ENCODE data around the gene SLC27A3. TPM values are rescaled to one million over a fixed set of nuclear protein-coding genes. Genes with fewer than 3 reads are reported as not detected.

The SLC27A3 gene
- total and polyA plus RNA-seq, 10 of the 15 experiments (the other 5 are each of a cell fraction or from before 2014, with no cell fraction given), result 2.6 to 18.1 (median 8.3) TPM

GRCh38 chr1:153776845-153777370, 1.7 kb downstream of the SLC27A3 start (continued):
- TF ChIP-seq ZBTB11 (CRISPR knock-in tag; IDR thresholded peaks at IDR 0.05), result no peak
- TF ChIP-seq NFIC (IDR thresholded peaks at IDR 0.05; ENCODE audit: low read depth, low read length), result no peak
- TF ChIP-seq MLLT1 (IDR thresholded peaks at IDR 0.05), result no peak
- TF ChIP-seq WRNIP1 (IDR thresholded peaks at IDR 0.05; ENCODE audit: borderline replicate concordance, low read depth, low read length), result no peak

GRCh38 chr1:153777648-153778047, 2.4 kb downstream of the SLC27A3 start:
- Histone ChIP-seq H3K4me2 (ENCODE audit: control insufficient read depth, insufficient read depth) (no peak overlapping the region), H3K27ac (ENCODE audit: control insufficient read depth, insufficient read depth) (no peak overlapping the region), H4K20me1 (ENCODE audit: control insufficient read depth, insufficient read depth) (no peaks in the 10 kb centered on the region), H3K9me3 (replicated peaks; ENCODE audit: control insufficient read depth, insufficient read depth, low read length) (no peaks in the 10 kb centered on the region), H2AFZ (ENCODE audit: control insufficient read depth, low read depth, low read length) (no peak overlapping the region), H3K36me3 (ENCODE audit: control insufficient read depth in 2 of 2, insufficient read depth in 2 of 2, low read length in 1 of 2) (peaks cover 2 to 9% of the 10 kb centered on the region in 2 experiments; a peak in 3 of 4 replicates), H3K79me2 (ENCODE audit: control insufficient read depth, insufficient read depth, low read length) (no peaks in the 10 kb centered on the region), H3K4me3 (no peak overlapping the region), H3K4me1 (ENCODE audit: control insufficient read depth, insufficient read depth, low read length) (peaks cover 3% of the 10 kb centered on the region), H3K27me3 (replicated peaks in 1 of 2; ENCODE audit: control insufficient read depth in 2 of 2, insufficient read depth in 2 of 2, low read length in 1 of 2) (no peaks in the 10 kb centered on the region), H3K9ac (ENCODE audit: control insufficient read depth, insufficient read depth, low read length) (no peak overlapping the region)
- ChIA-PET CTCF (no interaction called here), POLR2A (no interaction called here), RAD21 (ENCODE audit: unreplicated experiment) (no interaction called here), SMC1A (ENCODE audit: uncharacterized antibody, unreplicated experiment) (no interaction called here)
- DNase-seq (ENCODE audit: low read depth, low spot score) (no peak), FAIRE-seq (no peak), ATAC-seq (no peak)
- BruUV-seq (replicated peaks), result no TSS peak
- intact Hi-C loops (cut with micrococcal nuclease; ENCODE audit: unreplicated experiment) (no loop called here), in situ Hi-C loops (cut with MboI) (no loop called here)
- WGBS (ENCODE audit: insufficient coverage, insufficient replicate concordance, low lambda C conversion rate, missing lambda C conversion rate), result 90% methylated on average over 7 of the region's 7 CpGs
- TF ChIP-seq TCF7 (IDR thresholded peaks at IDR 0.05; ENCODE audit: borderline replicate concordance) (no peak), ATF2 (IDR thresholded peaks at IDR 0.05; ENCODE audit: low read length) (no peak), CBFB (IDR thresholded peaks at IDR 0.05; ENCODE audit: low read depth) (no peak), CREM (IDR thresholded peaks at IDR 0.05; ENCODE audit: low read depth) (no peak), NBN (IDR thresholded peaks at IDR 0.05) (no peak), PAX5 (IDR thresholded peaks at IDR 0.05; ENCODE audit: borderline replicate concordance, low read depth, low read length) (no peak), CBX5 (IDR thresholded peaks at IDR 0.05; ENCODE audit: low read depth) (no peak), RAD21 (IDR thresholded peaks at IDR 0.05; ENCODE audit: insufficient read depth, low read depth, low read length) (no peak), PAX8 (IDR thresholded peaks at IDR 0.05) (no peak), MYB (IDR thresholded peaks at IDR 0.05; ENCODE audit: borderline replicate concordance, low read depth, low read length) (no peak), STAT3 (IDR thresholded peaks at IDR 0.05; ENCODE audit: low read depth, low read length) (no peak), IKZF2 (IDR thresholded peaks at IDR 0.05) (no peak), BHLHE40 (IDR thresholded peaks at IDR 0.05; ENCODE audit: borderline replicate concordance in 1 of 2, low read depth in 2 of 2, low read length in 1 of 2) (no peak), IRF4 (IDR thresholded peaks at IDR 0.05; ENCODE audit: low read depth, low read length) (no peak), HDAC6 (IDR thresholded peaks at IDR 0.05; ENCODE audit: unreplicated experiment) (no peak), SMAD5 (IDR thresholded peaks at IDR 0.05; ENCODE audit: low read depth) (no peak), ATF7 (IDR thresholded peaks at IDR 0.05; ENCODE audit: low read depth) (no peak)

Data from GM12878 (cell line).